ENCODE data around the gene CEACAM21. TPM values are rescaled to one million over a fixed set of nuclear protein-coding genes. Genes with fewer than 3 reads are reported as not detected.
A peak's percentile ranks its signal among the peaks of the same experiment; 100 is the strongest.

Gene CEACAM21
- polyA plus RNA-seq, 1 donor = 1.5 TPM

- WGBS (ENCODE audit: insufficient coverage, low lambda C conversion rate) = no CpG with 5 or more reads among the region's 1 CpG
- Histone ChIP-seq H3K27me3 (ENCODE audit: control insufficient read depth, insufficient read depth, low read length) (peaks cover 22% of the 10 kb centered on the region), H3K4me3 (ENCODE audit: low read length) (no peak overlapping the region), H3K36me3 (ENCODE audit: control insufficient read depth, insufficient read depth, low read length) (no peaks in the 10 kb centered on the region), H3K4me1 (ENCODE audit: control insufficient read depth, insufficient read depth, low read length) (no peaks in the 10 kb centered on the region), H3K27ac (ENCODE audit: low read length) (no peak overlapping the region), H3K9me3 (ENCODE audit: control insufficient read depth, low read depth, low read length) (no peaks in the 10 kb centered on the region)
- no peak for DNase-seq
Observed at GRCh38 chr19:41537789-41538188, 38.2 kb upstream of the CEACAM21 start.

DNA sequence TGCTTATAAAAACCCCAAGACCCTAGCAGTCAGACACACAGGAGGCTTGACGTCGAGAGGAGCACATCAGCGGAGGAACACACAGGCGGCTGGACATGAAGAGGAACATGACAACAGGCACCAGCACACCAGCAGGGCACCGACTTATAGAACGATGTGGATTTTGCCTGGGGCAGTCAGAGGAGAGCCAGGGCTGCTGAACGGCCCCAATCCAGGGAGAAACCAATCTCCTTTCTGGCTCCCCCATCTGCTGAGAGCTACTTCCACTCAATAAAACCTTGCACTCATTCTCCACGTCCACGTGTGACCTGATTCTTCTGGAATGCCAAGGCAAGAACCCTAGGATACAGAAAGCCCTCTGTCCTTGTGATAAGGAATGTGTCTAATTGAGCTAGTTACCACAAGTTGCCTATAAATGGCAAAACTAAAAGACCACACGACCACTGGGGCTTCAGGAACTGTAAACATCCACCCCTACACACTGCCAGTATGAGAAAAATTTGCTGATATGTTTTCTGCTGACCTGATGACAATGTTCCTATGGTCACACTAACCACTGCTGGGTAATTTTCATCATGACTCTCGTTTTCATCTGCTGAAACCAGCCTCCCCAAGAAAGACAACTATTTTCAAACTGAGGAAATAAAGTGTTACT is 35.8 kb upstream of the CEACAM21 start:
- Histone ChIP-seq H3K36me3 (ENCODE audit: control insufficient read depth, insufficient read depth, low read length) (no peaks in the 10 kb centered on the region), H3K4me3 (ENCODE audit: low read length) (no peak overlapping the region), H3K4me1 (ENCODE audit: control insufficient read depth, insufficient read depth, low read length) (no peaks in the 10 kb centered on the region), H3K27me3 (ENCODE audit: control insufficient read depth, insufficient read depth, low read length) (peaks cover 22% of the 10 kb centered on the region), H3K27ac (ENCODE audit: low read length) (no peak overlapping the region), H3K9me3 (ENCODE audit: control insufficient read depth, low read depth, low read length) (no peaks in the 10 kb centered on the region)
- WGBS (ENCODE audit: insufficient coverage, low lambda C conversion rate) = no CpG with 5 or more reads among the region's 11 CpGs
- no peak for DNase-seq

GRCh38 chr19:41541990-41542584 is 33.9 kb upstream of the CEACAM21 start:
- Histone ChIP-seq H3K4me1 (ENCODE audit: control insufficient read depth, insufficient read depth, low read length) (no peaks in the 10 kb centered on the region), H3K27ac (ENCODE audit: low read length) (no peak overlapping the region), H3K27me3 (ENCODE audit: control insufficient read depth, insufficient read depth, low read length) (peaks cover 19% of the 10 kb centered on the region), H3K9me3 (ENCODE audit: control insufficient read depth, low read depth, low read length) (no peaks in the 10 kb centered on the region), H3K4me3 (ENCODE audit: low read length) (no peak overlapping the region), H3K36me3 (ENCODE audit: control insufficient read depth, insufficient read depth, low read length) (no peaks in the 10 kb centered on the region)
- peak in 1 of 2 donors; percentile 16 for DNase-seq
- WGBS (ENCODE audit: insufficient coverage, low lambda C conversion rate) = 64% methylated on average over 3 of the region's 13 CpGs

DNA sequence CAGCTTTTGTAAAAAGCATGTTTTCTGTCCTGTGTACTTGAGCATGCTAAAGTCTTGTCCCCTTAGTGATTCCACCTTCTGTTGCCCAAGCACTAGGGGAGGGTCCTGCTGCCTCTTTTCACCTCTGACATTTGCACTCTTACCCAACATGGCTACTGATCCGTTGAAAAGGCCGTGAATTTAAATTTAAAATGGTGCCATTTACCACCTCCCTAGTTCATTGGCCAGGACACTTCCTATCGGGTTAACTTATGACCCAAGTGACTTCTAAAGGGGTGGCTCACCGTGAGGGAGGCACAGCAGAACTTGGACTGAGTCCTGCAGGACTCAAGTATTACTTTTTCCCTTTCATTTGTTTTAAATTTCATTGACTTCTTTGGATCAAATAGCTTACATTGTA is 33.3 kb upstream of the CEACAM21 start:
- Histone ChIP-seq H3K4me1 (ENCODE audit: control insufficient read depth, insufficient read depth, low read length) (no peaks in the 10 kb centered on the region), H3K27me3 (ENCODE audit: control insufficient read depth, insufficient read depth, low read length) (peaks cover 17% of the 10 kb centered on the region), H3K27ac (ENCODE audit: low read length) (no peak overlapping the region), H3K4me3 (ENCODE audit: low read length) (no peak overlapping the region), H3K9me3 (ENCODE audit: control insufficient read depth, low read depth, low read length) (no peaks in the 10 kb centered on the region), H3K36me3 (ENCODE audit: control insufficient read depth, insufficient read depth, low read length) (no peaks in the 10 kb centered on the region)
- DNase-seq = no peak
- WGBS (ENCODE audit: insufficient coverage, low lambda C conversion rate) = no CpG with 5 or more reads among the region's 4 CpGs

DNA sequence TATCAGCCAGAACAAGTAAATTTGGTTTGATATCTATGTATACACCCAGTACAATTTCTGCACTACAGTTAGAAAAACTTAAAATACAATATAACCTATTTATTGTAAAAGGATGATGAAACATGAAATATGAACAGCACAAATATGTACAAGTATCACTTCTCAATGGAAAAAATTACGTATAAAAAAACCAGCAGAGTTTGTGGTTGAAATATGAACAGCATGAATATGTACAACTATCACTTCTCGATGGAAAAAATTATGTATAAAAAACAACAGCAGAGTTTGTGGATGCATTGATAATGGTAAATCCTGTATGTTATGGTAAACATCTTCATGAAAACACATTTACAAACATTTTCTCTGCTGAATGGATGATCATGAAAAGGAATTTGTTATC is 32.4 kb upstream of the CEACAM21 start:
- 95% methylated on average over 2 of the region's 2 CpGs for WGBS (ENCODE audit: insufficient coverage, low lambda C conversion rate)
- H3K4me3 ChIP-seq (ENCODE audit: low read length) = no peak overlapping the region
- DNase-seq = no peak
- no peaks in the 10 kb centered on the region for H3K4me1 ChIP-seq (ENCODE audit: control insufficient read depth, insufficient read depth, low read length)
- H3K9me3 ChIP-seq (ENCODE audit: control insufficient read depth, low read depth, low read length) = no peaks in the 10 kb centered on the region
- peaks cover 8% of the 10 kb centered on the region for H3K27me3 ChIP-seq (ENCODE audit: control insufficient read depth, insufficient read depth, low read length)
- H3K36me3 ChIP-seq (ENCODE audit: control insufficient read depth, insufficient read depth, low read length) = no peaks in the 10 kb centered on the region
- H3K27ac ChIP-seq (ENCODE audit: low read length) = no peak overlapping the region

GRCh38 chr19:41545547-41545946 is 30.4 kb upstream of the CEACAM21 start:
- no peak for DNase-seq
- Histone ChIP-seq H3K9me3 (ENCODE audit: control insufficient read depth, low read depth, low read length) (no peaks in the 10 kb centered on the region), H3K27me3 (ENCODE audit: control insufficient read depth, insufficient read depth, low read length) (peaks cover 5% of the 10 kb centered on the region), H3K4me1 (ENCODE audit: control insufficient read depth, insufficient read depth, low read length) (peaks cover 3% of the 10 kb centered on the region), H3K36me3 (ENCODE audit: control insufficient read depth, insufficient read depth, low read length) (no peaks in the 10 kb centered on the region), H3K27ac (ENCODE audit: low read length) (no peak overlapping the region), H3K4me3 (ENCODE audit: low read length) (no peak overlapping the region)
- no CpG with 5 or more reads among the region's 6 CpGs for WGBS (ENCODE audit: insufficient coverage, low lambda C conversion rate)

GRCh38 chr19:41546386-41546789 is 29.6 kb upstream of the CEACAM21 start:
- Histone ChIP-seq H3K4me1 (ENCODE audit: control insufficient read depth, insufficient read depth, low read length) (peaks cover 3% of the 10 kb centered on the region), H3K27me3 (ENCODE audit: control insufficient read depth, insufficient read depth, low read length) (peaks cover 5% of the 10 kb centered on the region), H3K9me3 (ENCODE audit: control insufficient read depth, low read depth, low read length) (no peaks in the 10 kb centered on the region), H3K27ac (ENCODE audit: low read length) (no peak overlapping the region), H3K36me3 (ENCODE audit: control insufficient read depth, insufficient read depth, low read length) (no peaks in the 10 kb centered on the region), H3K4me3 (ENCODE audit: low read length) (no peak overlapping the region)
- WGBS (ENCODE audit: insufficient coverage, low lambda C conversion rate) = no CpG with 5 or more reads among the region's 6 CpGs
- no peak for DNase-seq

DNA sequence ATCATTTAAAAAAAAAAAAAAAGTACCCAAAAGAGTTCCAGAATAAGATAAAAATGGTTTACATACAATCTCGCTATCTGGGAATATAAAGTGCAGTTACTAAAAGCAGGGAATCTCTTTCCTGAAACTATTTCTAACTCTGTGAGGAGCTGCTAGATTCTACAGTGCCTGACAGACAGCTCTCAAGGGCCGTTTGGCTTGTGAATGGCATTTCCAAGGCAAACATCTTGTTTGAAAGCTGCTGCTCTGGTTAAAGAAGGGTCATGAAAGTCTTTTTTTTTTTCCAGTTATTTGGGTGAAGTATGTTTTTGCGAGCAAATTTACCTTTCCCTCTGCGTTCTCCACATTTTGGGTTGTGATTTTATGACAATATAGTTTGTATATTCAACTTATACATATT is 29.0 kb upstream of the CEACAM21 start:
- H3K27ac ChIP-seq (ENCODE audit: low read length) = no peak overlapping the region
- 57% methylated on average over 1 of the region's 4 CpGs for WGBS (ENCODE audit: insufficient coverage, low lambda C conversion rate)

GRCh38 chr19:41547569-41547968 is 28.4 kb upstream of the CEACAM21 start:
- peaks cover under 1% of the 10 kb centered on the region for H3K27me3 ChIP-seq (ENCODE audit: control insufficient read depth, insufficient read depth, low read length)
- H3K4me3 ChIP-seq (ENCODE audit: low read length) = no peak overlapping the region
- H3K9me3 ChIP-seq (ENCODE audit: control insufficient read depth, low read depth, low read length) = no peaks in the 10 kb centered on the region
- WGBS (ENCODE audit: insufficient coverage, low lambda C conversion rate) = no CpG with 5 or more reads among the region's 2 CpGs
- peaks cover 3% of the 10 kb centered on the region for H3K4me1 ChIP-seq (ENCODE audit: control insufficient read depth, insufficient read depth, low read length)
- no peaks in the 10 kb centered on the region for H3K36me3 ChIP-seq (ENCODE audit: control insufficient read depth, insufficient read depth, low read length)
- no peak overlapping the region for H3K27ac ChIP-seq (ENCODE audit: low read length)
- no peak for DNase-seq

More for the DNA sequence above, 29.0 kb upstream of the CEACAM21 start:
- no peaks in the 10 kb centered on the region for H3K36me3 ChIP-seq (ENCODE audit: control insufficient read depth, insufficient read depth, low read length)
- DNase-seq = no peak
- H3K27me3 ChIP-seq (ENCODE audit: control insufficient read depth, insufficient read depth, low read length) = peaks cover 5% of the 10 kb centered on the region
- H3K4me3 ChIP-seq (ENCODE audit: low read length) = no peak overlapping the region
- H3K4me1 ChIP-seq (ENCODE audit: control insufficient read depth, insufficient read depth, low read length) = peaks cover 3% of the 10 kb centered on the region
- no peaks in the 10 kb centered on the region for H3K9me3 ChIP-seq (ENCODE audit: control insufficient read depth, low read depth, low read length)

GRCh38 chr19:41548047-41548446 is 27.9 kb upstream of the CEACAM21 start:
- Histone ChIP-seq H3K4me1 (ENCODE audit: control insufficient read depth, insufficient read depth, low read length) (peaks cover 3% of the 10 kb centered on the region), H3K27ac (ENCODE audit: low read length) (no peak overlapping the region), H3K9me3 (ENCODE audit: control insufficient read depth, low read depth, low read length) (no peaks in the 10 kb centered on the region), H3K27me3 (ENCODE audit: control insufficient read depth, insufficient read depth, low read length) (no peaks in the 10 kb centered on the region), H3K4me3 (ENCODE audit: low read length) (no peak overlapping the region), H3K36me3 (ENCODE audit: control insufficient read depth, insufficient read depth, low read length) (no peaks in the 10 kb centered on the region)
- no peak for DNase-seq
- WGBS (ENCODE audit: insufficient coverage, low lambda C conversion rate) = 71% methylated on average over 1 of the region's 4 CpGs

Data from large intestine (tissue), 3 donors.